Ovary (tissue), 9 donors: ENCODE results near the gene TEDDM1. TPM values are rescaled to one million over a fixed set of nuclear protein-coding genes. Genes with fewer than 3 reads are reported as not detected.

Experiments used
- DNase-seq, 5 donors: peaks; one replicate each; pipeline ENCODE4 v3.0.0-alpha.2; 2019 to 2020
- H3K27ac ChIP-seq, 2 donors: fragments of 200-600 bp; one replicate each; pipeline versions ENCODE4 v1.5.1 to v1.8.0; 2019 to 2022
- H3K27me3 ChIP-seq: fragments of 200-600 bp; one replicate; pipeline ENCODE4 v1.8.0; 2022
- H3K36me3 ChIP-seq: fragments of 200-600 bp; sonication (generic); one replicate; pipeline ENCODE4 v1.5.1; 2019
- H3K4me1 ChIP-seq: one replicate; pipeline ENCODE4 v1.8.1; 2013; ENCODE audit warnings: mild to moderate bottlenecking, moderate library complexity; ENCODE audit not compliant: insufficient read depth
- H3K4me3 ChIP-seq: fragments of 200-600 bp; sonication (generic); one replicate; pipeline ENCODE4 v1.5.1; 2017
- H3K9me3 ChIP-seq, 2 donors: fragments of 200-600 bp in 1 of 2; sonication (generic) in 1 of 2; one replicate each; pipeline versions ENCODE4 v1.5.1 to v1.8.1; 2013 to 2019; ENCODE audit warnings: mild to moderate bottlenecking in 1 of 2, moderate library complexity in 1 of 2
- EP300 ChIP-seq: sonication (generic); formaldehyde crosslinking; IDR thresholded peaks from one replicate; pipeline ENCODE4 v1.6.1; 2017; ENCODE audit warnings: antibody characterized with exemption
- POLR2A ChIP-seq: fragments of 450-650 bp; IDR thresholded peaks from one replicate; pipeline ENCODE4 v1.6.1; 2017; ENCODE audit warnings: antibody characterized with exemption, mild to moderate bottlenecking, moderate library complexity
- WGBS, 3 donors: extraction: QIAGEN DNeasy Blood & Tissue Kit in 1 of 3; methylation state at CpG; one replicate each; pipeline versions ENCODE4 v1.1.5 to v1.1.7; 2013 to 2017; 5-methylcytosine and 5-hydroxymethylcytosine counted together
- intact Hi-C, 4 donors: fragments of 100-400 bp; cut with DNase I; formaldehyde crosslinking; loops; one replicate each; pipeline versions ENCODE4 v1.11.0 to v1.15.1; 2022 to 2023
- polyA plus RNA-seq, 2 donors: library from polyadenylated mRNA; stranded (reverse); fragments of 200-250 nt in 1 of 2; fragments of 350-450 nt in 1 of 2; fragmentation: Illumina TruSeq in 1 of 2; extraction: RNeasy Lipid Tissue Mini Kit (QIAGEN cat#74804) in 1 of 2; gene quantifications; one replicate each; pipeline ENCODE4 v1.2.3, GENCODE V29; 2013 to 2014
- total RNA-seq, 7 donors: library from RNA; depleted of rRNA in 2 of 7; stranded (reverse); fragments of >200 nt in 2 of 7; fragmentation: NEBNext Ultra II Directional in 3 of 7; extraction: Animal tissue kit (Norgen Biotek cat#: 25700) in 3 of 7; gene quantifications; one replicate each; pipeline versions ENCODE4 v1.1.0 to v1.2.4, GENCODE V29; 2016 to 2023
- TF ChIP-seq, protein P1 (sequence below), 3 donors: fragments of 450-650 bp in 2 of 3; fragments of 200-600 bp in 1 of 3; IDR thresholded peaks; one replicate each; pipeline versions ENCODE4 v1.5.1 to v1.8.0; 2016 to 2022; ENCODE audit warnings: antibody characterized with exemption in 3 of 3, mild to moderate bottlenecking in 1 of 3
- donor health status: DM: no; HTN: no; CAD: no; lungs with moderate emphysema.
- donor health status: DM: no; HTN: no; CAD: no.
- donor health status: Bipolar disorder and iron deficiency.
- donor health status: DM: yes; HTN: yes; CAD: no.
- donor health status: DM: no; HTN: no; CAD: no.
- donor health status: DM: yes; HTN: yes; CAD: no.

The TEDDM1 gene
- total and polyA plus RNA-seq, 9 donors = 0.58 TPM; not detected in 8

DNA sequence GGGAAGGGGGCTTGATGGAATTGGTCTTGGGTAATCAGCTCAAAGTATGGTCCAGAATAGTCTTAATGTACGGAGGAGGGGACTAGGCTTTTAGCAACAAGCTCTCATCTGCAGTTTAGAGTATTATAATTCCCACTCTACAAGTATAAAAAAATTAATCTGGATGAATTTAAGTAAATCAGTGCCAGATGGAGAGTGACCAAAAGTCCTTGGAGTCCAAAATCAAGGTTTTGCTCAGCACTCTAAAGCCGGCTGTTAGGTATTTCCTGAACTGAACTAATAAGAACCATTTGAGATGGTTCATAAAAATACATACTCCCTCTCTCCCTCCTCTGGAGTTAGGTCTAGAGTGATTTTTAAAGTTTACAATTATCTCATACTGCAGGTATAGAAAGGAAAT is 32.5 kb downstream of the TEDDM1 start:
- Histone ChIP-seq H3K36me3 (no peaks in the 10 kb centered on the region), H3K27ac (no peak overlapping the region), H3K4me3 (no peak overlapping the region), H3K4me1 (no peaks in the 10 kb centered on the region), H3K27me3 (no peaks in the 10 kb centered on the region), H3K9me3 (no peaks in the 10 kb centered on the region)
- intact Hi-C loops = no loop called here
- TF ChIP-seq POLR2A (no peak), EP300 (no peak)
- 19 to 25% (median 23%) methylated on average over 2 of the region's 2 CpGs for WGBS, 3 donors
- DNase-seq = no peak

DNA sequence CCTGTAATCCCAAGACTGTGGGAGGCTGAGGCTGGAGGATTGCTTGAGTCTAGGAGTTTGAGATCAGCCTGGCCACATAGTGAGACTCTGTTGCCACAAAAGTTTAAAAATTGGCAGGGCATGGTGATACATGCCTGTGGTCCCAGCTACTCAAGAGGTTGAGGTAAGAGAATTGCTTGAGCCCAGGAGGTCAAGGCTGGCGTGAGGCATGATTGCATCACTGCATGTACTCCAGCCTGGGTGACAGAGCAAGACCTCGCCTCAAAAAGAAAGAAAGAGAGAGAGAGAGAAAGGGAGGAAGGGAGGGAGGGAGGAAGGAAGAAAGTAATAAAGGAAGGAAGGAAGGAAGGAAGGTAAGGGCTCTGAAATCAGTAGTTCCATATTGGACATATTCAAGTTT is 33.9 kb downstream of the TEDDM1 start:
- intact Hi-C loops = no loop called here
- 92 to 94% (median 92%) methylated on average over 2 of the region's 2 CpGs for WGBS, 3 donors
- TF ChIP-seq EP300 (no peak), POLR2A (no peak)
- TF ChIP-seq, protein P1, sequence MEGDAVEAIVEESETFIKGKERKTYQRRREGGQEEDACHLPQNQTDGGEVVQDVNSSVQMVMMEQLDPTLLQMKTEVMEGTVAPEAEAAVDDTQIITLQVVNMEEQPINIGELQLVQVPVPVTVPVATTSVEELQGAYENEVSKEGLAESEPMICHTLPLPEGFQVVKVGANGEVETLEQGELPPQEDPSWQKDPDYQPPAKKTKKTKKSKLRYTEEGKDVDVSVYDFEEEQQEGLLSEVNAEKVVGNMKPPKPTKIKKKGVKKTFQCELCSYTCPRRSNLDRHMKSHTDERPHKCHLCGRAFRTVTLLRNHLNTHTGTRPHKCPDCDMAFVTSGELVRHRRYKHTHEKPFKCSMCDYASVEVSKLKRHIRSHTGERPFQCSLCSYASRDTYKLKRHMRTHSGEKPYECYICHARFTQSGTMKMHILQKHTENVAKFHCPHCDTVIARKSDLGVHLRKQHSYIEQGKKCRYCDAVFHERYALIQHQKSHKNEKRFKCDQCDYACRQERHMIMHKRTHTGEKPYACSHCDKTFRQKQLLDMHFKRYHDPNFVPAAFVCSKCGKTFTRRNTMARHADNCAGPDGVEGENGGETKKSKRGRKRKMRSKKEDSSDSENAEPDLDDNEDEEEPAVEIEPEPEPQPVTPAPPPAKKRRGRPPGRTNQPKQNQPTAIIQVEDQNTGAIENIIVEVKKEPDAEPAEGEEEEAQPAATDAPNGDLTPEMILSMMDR (IDR thresholded peaks at IDR 0.05) = no peak
- DNase-seq = no peak
- H3K27ac ChIP-seq = no peak overlapping the region
- no peak overlapping the region for H3K4me3 ChIP-seq
- H3K36me3 ChIP-seq = no peaks in the 10 kb centered on the region
- H3K9me3 ChIP-seq = no peaks in the 10 kb centered on the region
- no peaks in the 10 kb centered on the region for H3K4me1 ChIP-seq
- no peaks in the 10 kb centered on the region for H3K27me3 ChIP-seq

DNA sequence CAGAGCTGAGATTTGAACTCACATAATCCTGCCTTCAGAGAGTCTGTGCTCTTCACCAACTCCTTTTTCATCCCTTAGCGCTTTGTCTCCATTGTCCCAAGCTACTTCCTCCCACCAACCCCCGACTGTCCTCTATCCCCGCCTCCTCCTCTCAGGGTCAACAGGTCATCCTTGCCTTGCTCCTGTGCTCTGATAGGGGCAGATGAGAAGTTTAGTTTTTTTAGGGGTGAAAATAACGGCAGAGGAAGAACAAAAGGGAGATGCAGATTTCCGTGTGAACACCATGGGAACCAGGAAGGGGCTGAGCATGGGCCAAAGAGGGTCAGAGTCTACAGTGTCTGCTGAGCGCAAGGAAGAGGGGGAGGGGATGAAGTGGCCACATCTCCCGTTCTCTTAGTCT is 40.8 kb downstream of the TEDDM1 start:
- DNase-seq = no peak
- H3K27ac ChIP-seq = no peak overlapping the region
- no peaks in the 10 kb centered on the region for H3K4me1 ChIP-seq
- H3K27me3 ChIP-seq = no peaks in the 10 kb centered on the region
- TF ChIP-seq EP300 = no peak
- TF ChIP-seq, protein P1 (IDR thresholded peaks at IDR 0.05) = no peak
- no peak for TF ChIP-seq POLR2A
- WGBS, 3 donors = 74 to 76% (median 74%) methylated on average over 7 of the region's 7 CpGs
- intact Hi-C loops = no loop called here
- H3K36me3 ChIP-seq = no peaks in the 10 kb centered on the region
- no peaks in the 10 kb centered on the region for H3K9me3 ChIP-seq
- H3K4me3 ChIP-seq = no peak overlapping the region

DNA sequence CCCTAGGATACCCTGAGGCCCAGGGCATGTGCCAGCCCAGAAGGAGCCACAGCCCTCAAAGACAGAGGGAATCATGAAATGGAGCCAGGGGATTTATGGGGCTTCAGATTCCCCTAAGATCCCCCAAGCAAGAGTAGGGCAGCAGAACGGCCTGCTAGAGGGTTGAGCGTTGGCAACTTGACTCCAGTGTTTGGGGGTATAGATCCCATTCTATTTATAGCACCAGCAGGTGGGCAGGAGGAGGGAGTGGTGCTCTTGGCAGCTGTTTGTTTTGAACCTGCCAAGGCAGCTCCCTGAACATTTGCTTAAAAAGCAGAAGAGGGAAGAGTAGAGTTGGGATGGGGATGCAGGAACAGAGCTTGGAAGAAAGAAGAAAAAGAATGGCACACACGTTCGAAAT is 42.6 kb downstream of the TEDDM1 start:
- TF ChIP-seq POLR2A (no peak), EP300 (no peak)
- TF ChIP-seq, protein P1 (IDR thresholded peaks at IDR 0.05) = no peak
- no peaks in the 10 kb centered on the region for H3K4me1 ChIP-seq

DNA sequence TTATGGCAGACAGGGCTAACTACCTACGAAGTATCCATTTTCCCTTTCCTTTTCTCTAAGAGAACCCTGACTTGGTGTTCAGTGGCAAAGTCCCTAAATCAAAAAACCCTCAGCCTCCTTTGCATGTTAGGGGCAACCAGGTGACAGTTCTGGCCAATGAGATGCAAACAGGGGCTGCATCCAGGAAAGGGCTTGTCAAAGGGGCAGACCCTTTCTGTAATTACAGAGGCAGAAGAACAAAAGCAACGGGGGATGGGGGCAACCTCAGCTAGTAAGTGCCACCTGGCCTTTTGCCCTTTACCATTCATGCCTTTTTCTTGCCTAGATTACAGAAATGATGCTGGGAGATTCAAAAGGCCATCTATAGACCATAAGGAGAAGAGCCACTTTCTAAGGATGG is 43.3 kb downstream of the TEDDM1 start:
- H3K27ac ChIP-seq = no peak overlapping the region
- intact Hi-C loops = no loop called here
- 82 to 88% (median 83%) methylated on average over 2 of the region's 2 CpGs for WGBS, 3 donors
- DNase-seq = no peak
- no peaks in the 10 kb centered on the region for H3K36me3 ChIP-seq
- H3K9me3 ChIP-seq = no peaks in the 10 kb centered on the region
- no peaks in the 10 kb centered on the region for H3K27me3 ChIP-seq
- no peaks in the 10 kb centered on the region for H3K4me1 ChIP-seq
- H3K4me3 ChIP-seq = no peak overlapping the region
- TF ChIP-seq POLR2A (no peak), EP300 (no peak)
- TF ChIP-seq, protein P1 (IDR thresholded peaks at IDR 0.05) = no peak

More for the DNA sequence above, 42.6 kb downstream of the TEDDM1 start:
- Histone ChIP-seq H3K27me3 (no peaks in the 10 kb centered on the region), H3K9me3 (no peaks in the 10 kb centered on the region), H3K4me3 (no peak overlapping the region), H3K27ac (no peak overlapping the region), H3K36me3 (no peaks in the 10 kb centered on the region)
- 73 to 74% (median 74%) methylated on average over 4 of the region's 4 CpGs for WGBS, 3 donors
- intact Hi-C loops = no loop called here
- DNase-seq = no peak
